ENCODE measurements around the gene CAPN8.

The CAPN8 gene

GRCh38 chr1:223531742-223532341 is 133.7 kb downstream of the CAPN8 start:
- Histone ChIP-seq H2AFZ (ENCODE audit: low read depth, low read length) (no peak overlapping the region), H4K20me1 (ENCODE audit: insufficient read depth, low read length) (no peaks in the 10 kb centered on the region), H3K36me3 (ENCODE audit: insufficient read depth, low read length) (no peaks in the 10 kb centered on the region), H3K9me3 (ENCODE audit: insufficient read depth, low read length, severe bottlenecking) (no peaks in the 10 kb centered on the region), H3K27ac (ENCODE audit: low read length) (no peak overlapping the region), H3K27me3 (ENCODE audit: insufficient read depth, low read length, poor library complexity) (peaks cover 9% of the 10 kb centered on the region), H3K4me3 (ENCODE audit: low read depth in 1 of 2, low read length in 2 of 2) (no peak overlapping the region), H3K79me2 (ENCODE audit: insufficient read depth, low read length) (no peaks in the 10 kb centered on the region), H3K4me1 (ENCODE audit: insufficient read depth, low read length) (no peaks in the 10 kb centered on the region), H3K4me2 (ENCODE audit: insufficient read depth, low read length) (no peak overlapping the region), H3K9ac (ENCODE audit: low read depth, low read length) (no peak overlapping the region)
- ATAC-seq (ENCODE audit: insufficient read depth, low read depth) (peak; percentile 85), DNase-seq (peak; percentile 64)
- TF ChIP-seq EZH2 (IDR thresholded peaks at IDR 0.05; ENCODE audit: borderline replicate concordance, low read depth, low read length, severe bottlenecking): no peak
- TF ChIP-seq, protein P1, sequence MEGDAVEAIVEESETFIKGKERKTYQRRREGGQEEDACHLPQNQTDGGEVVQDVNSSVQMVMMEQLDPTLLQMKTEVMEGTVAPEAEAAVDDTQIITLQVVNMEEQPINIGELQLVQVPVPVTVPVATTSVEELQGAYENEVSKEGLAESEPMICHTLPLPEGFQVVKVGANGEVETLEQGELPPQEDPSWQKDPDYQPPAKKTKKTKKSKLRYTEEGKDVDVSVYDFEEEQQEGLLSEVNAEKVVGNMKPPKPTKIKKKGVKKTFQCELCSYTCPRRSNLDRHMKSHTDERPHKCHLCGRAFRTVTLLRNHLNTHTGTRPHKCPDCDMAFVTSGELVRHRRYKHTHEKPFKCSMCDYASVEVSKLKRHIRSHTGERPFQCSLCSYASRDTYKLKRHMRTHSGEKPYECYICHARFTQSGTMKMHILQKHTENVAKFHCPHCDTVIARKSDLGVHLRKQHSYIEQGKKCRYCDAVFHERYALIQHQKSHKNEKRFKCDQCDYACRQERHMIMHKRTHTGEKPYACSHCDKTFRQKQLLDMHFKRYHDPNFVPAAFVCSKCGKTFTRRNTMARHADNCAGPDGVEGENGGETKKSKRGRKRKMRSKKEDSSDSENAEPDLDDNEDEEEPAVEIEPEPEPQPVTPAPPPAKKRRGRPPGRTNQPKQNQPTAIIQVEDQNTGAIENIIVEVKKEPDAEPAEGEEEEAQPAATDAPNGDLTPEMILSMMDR (IDR thresholded peaks at IDR 0.05; ENCODE audit: borderline replicate concordance, extremely low read depth, low read length, poor library complexity, severe bottlenecking): peak; percentile 85

GRCh38 chr1:223525957-223526356 is 139.5 kb downstream of the CAPN8 start:
- Histone ChIP-seq H3K27ac (ENCODE audit: low read length) (no peak overlapping the region), H3K9me3 (ENCODE audit: insufficient read depth, low read length, severe bottlenecking) (no peaks in the 10 kb centered on the region), H3K79me2 (ENCODE audit: insufficient read depth, low read length) (no peaks in the 10 kb centered on the region), H3K4me2 (ENCODE audit: insufficient read depth, low read length) (no peak overlapping the region), H2AFZ (ENCODE audit: low read depth, low read length) (no peak overlapping the region), H3K4me3 (ENCODE audit: low read depth in 1 of 2, low read length in 2 of 2) (no peak overlapping the region), H3K9ac (ENCODE audit: low read depth, low read length) (no peak overlapping the region), H3K27me3 (ENCODE audit: insufficient read depth, low read length, poor library complexity) (peaks cover 9% of the 10 kb centered on the region), H3K36me3 (ENCODE audit: insufficient read depth, low read length) (no peaks in the 10 kb centered on the region), H4K20me1 (ENCODE audit: insufficient read depth, low read length) (no peaks in the 10 kb centered on the region), H3K4me1 (ENCODE audit: insufficient read depth, low read length) (no peaks in the 10 kb centered on the region)
- TF ChIP-seq EZH2 (IDR thresholded peaks at IDR 0.05; ENCODE audit: borderline replicate concordance, low read depth, low read length, severe bottlenecking): no peak
- TF ChIP-seq, protein P1 (IDR thresholded peaks at IDR 0.05; ENCODE audit: borderline replicate concordance, extremely low read depth, low read length, poor library complexity, severe bottlenecking): no peak
- ATAC-seq (ENCODE audit: insufficient read depth, low read depth) (no peak), DNase-seq (no peak)

GRCh38 chr1:223525546-223525945 is 140.0 kb downstream of the CAPN8 start:
- ATAC-seq (ENCODE audit: insufficient read depth, low read depth): no peak
- no peaks in the 10 kb centered on the region for H3K4me1 ChIP-seq (ENCODE audit: insufficient read depth, low read length)
- no peak overlapping the region for H3K4me2 ChIP-seq (ENCODE audit: insufficient read depth, low read length)
- TF ChIP-seq, protein P1 (IDR thresholded peaks at IDR 0.05; ENCODE audit: borderline replicate concordance, extremely low read depth, low read length, poor library complexity, severe bottlenecking): no peak
- no peak for TF ChIP-seq EZH2 (IDR thresholded peaks at IDR 0.05; ENCODE audit: borderline replicate concordance, low read depth, low read length, severe bottlenecking)
- no peak overlapping the region for H2AFZ ChIP-seq (ENCODE audit: low read depth, low read length)
- H3K9ac ChIP-seq (ENCODE audit: low read depth, low read length): no peak overlapping the region
- H3K4me3 ChIP-seq (ENCODE audit: low read depth in 1 of 2, low read length in 2 of 2): no peak overlapping the region
- H3K9me3 ChIP-seq (ENCODE audit: insufficient read depth, low read length, severe bottlenecking): no peaks in the 10 kb centered on the region
- H3K27ac ChIP-seq (ENCODE audit: low read length): no peak overlapping the region
- H3K36me3 ChIP-seq (ENCODE audit: insufficient read depth, low read length): no peaks in the 10 kb centered on the region
- H3K79me2 ChIP-seq (ENCODE audit: insufficient read depth, low read length): no peaks in the 10 kb centered on the region
- DNase-seq: no peak
- H4K20me1 ChIP-seq (ENCODE audit: insufficient read depth, low read length): no peaks in the 10 kb centered on the region
- H3K27me3 ChIP-seq (ENCODE audit: insufficient read depth, low read length, poor library complexity): peaks cover 9% of the 10 kb centered on the region

All from DND-41 (cell line).